GM23338 (cell line): ENCODE data around the gene SNX3. TPM values are rescaled to one million over a fixed set of nuclear protein-coding genes. Genes with fewer than 3 reads are reported as not detected.

Experiments used
- ATAC-seq: fragments of 200-7000 bp; cut with Tn5 transposase; 3 replicates; pipeline ENCODE4 v1.9.1; 2020
- DNase-seq: peaks from one replicate; pipeline ENCODE4 v3.0.0-alpha.2; 2015; ENCODE audit warnings: low spot score
- H2AFZ ChIP-seq: fragments of 200-600 bp; sonication (generic); 2 replicates; pipeline ENCODE4 v1.8.0; 2016; ENCODE audit warnings: antibody characterized with exemption, mild to moderate bottlenecking, moderate library complexity
- H3F3A ChIP-seq: fragments of 200-600 bp; sonication (generic); replicated peaks from 2 replicates; pipeline ENCODE4 v1.8.0; 2017; ENCODE audit warnings: antibody characterized with exemption, mixed run types, low read depth
- H3K27ac ChIP-seq: fragments of 200-600 bp; sonication (generic); 2 replicates; pipeline ENCODE4 v1.6.1; 2016; ENCODE audit warnings: low read depth
- H3K27me3 ChIP-seq: fragments of 200-600 bp; sonication (generic); 2 replicates; pipeline ENCODE4 v1.8.0; 2016; ENCODE audit warnings: mild to moderate bottlenecking, mixed run types, moderate library complexity; ENCODE audit not compliant: insufficient read depth
- H3K36me3 ChIP-seq: fragments of 200-600 bp; sonication (generic); 2 replicates; pipeline ENCODE4 v1.8.0; 2016; ENCODE audit warnings: mild to moderate bottlenecking; ENCODE audit not compliant: insufficient read depth
- H3K4me1 ChIP-seq: fragments of 200-600 bp; sonication (generic); 2 replicates; pipeline ENCODE4 v1.8.0; 2016; ENCODE audit warnings: mild to moderate bottlenecking, moderate library complexity; ENCODE audit not compliant: insufficient read depth
- H3K4me2 ChIP-seq: fragments of 200-600 bp; sonication (generic); 2 replicates; pipeline ENCODE4 v1.7.1; 2017; ENCODE audit warnings: mixed run types
- H3K4me3 ChIP-seq: fragments of 200-600 bp; sonication (generic); 2 replicates; pipeline ENCODE4 v1.6.1; 2016; ENCODE audit warnings: mixed run types
- H3K79me2 ChIP-seq: fragments of 200-600 bp; sonication (generic); replicated peaks from 2 replicates; pipeline ENCODE4 v1.8.0; 2017; ENCODE audit warnings: mild to moderate bottlenecking; ENCODE audit not compliant: insufficient read depth
- H3K9me2 ChIP-seq: fragments of 200-600 bp; sonication (generic); 2 replicates; pipeline ENCODE4 v1.8.0; 2017; ENCODE audit not compliant: insufficient read depth
- H4K20me1 ChIP-seq: fragments of 200-600 bp; sonication (generic); replicated peaks from 2 replicates; pipeline ENCODE4 v1.8.0; 2017; ENCODE audit warnings: mild to moderate bottlenecking; ENCODE audit not compliant: insufficient read depth
- H3K27ac Mint-ChIP-seq: 2 replicates; pipeline ENCODE4 v1.8.0; 2020; ENCODE audit warnings: inconsistent platforms, mild to moderate bottlenecking, moderate library complexity, mixed read lengths
- H3K27me3 Mint-ChIP-seq: 3 replicates; pipeline ENCODE4 v1.8.0; 2022; ENCODE audit warnings: low read depth, mild to moderate bottlenecking, moderate library complexity, mixed read lengths, inconsistent platforms; ENCODE audit not compliant: insufficient read depth, poor library complexity
- H3K36me3 Mint-ChIP-seq: 3 replicates; pipeline ENCODE4 v1.8.0; 2021; ENCODE audit warnings: low read depth, mild to moderate bottlenecking, inconsistent platforms, moderate library complexity, mixed read lengths
- H3K4me1 Mint-ChIP-seq: 3 replicates; pipeline ENCODE4 v1.8.0; 2020; ENCODE audit warnings: mild to moderate bottlenecking, inconsistent platforms, mixed read lengths
- H3K4me3 Mint-ChIP-seq: 3 replicates; pipeline ENCODE4 v1.8.0; 2021; ENCODE audit warnings: moderate library complexity, mild to moderate bottlenecking, inconsistent platforms, mixed read lengths
- H3K9me3 Mint-ChIP-seq: 3 replicates; pipeline ENCODE4 v1.8.0; 2020; ENCODE audit warnings: moderate library complexity, mild to moderate bottlenecking, inconsistent platforms, mixed read lengths
- CREB1 ChIP-seq: fragments of 250-450 bp; sonication (Bioruptor Pico); IDR thresholded peaks from 2 replicates; pipeline ENCODE4 v1.5.0; 2020; ENCODE audit warnings: low read depth, mild to moderate bottlenecking, moderate library complexity
- EZH2 ChIP-seq: fragments of 200-600 bp; sonication (generic); IDR thresholded peaks from one replicate; pipeline ENCODE4 v1.8.0; 2017; ENCODE audit warnings: antibody characterized with exemption, mild to moderate bottlenecking, low read depth; ENCODE audit not compliant: unreplicated experiment
- EZH2phosphoT487 ChIP-seq: fragments of 200-600 bp; sonication (generic); IDR thresholded peaks from one replicate; pipeline ENCODE4 v1.8.1; 2018; ENCODE audit warnings: antibody characterized with exemption; ENCODE audit not compliant: unreplicated experiment
- JUNB ChIP-seq: IDR thresholded peaks from one replicate; pipeline ENCODE4 v1.6.1; 2016; ENCODE audit warnings: antibody characterized with exemption; ENCODE audit not compliant: unreplicated experiment
- POLR2AphosphoS5 ChIP-seq: IDR thresholded peaks from 2 replicates; pipeline ENCODE4 v1.6.1; 2016; ENCODE audit warnings: antibody characterized with exemption, low read depth
- ZNF114 ChIP-seq: fragments of 250-450 bp; sonication (Bioruptor Pico); IDR thresholded peaks from 2 replicates; pipeline ENCODE4 v1.5.0; 2020; ENCODE audit warnings: mild to moderate bottlenecking, moderate library complexity
- ZNF331 ChIP-seq: fragments of 250-450 bp; sonication (Bioruptor Pico); IDR thresholded peaks from 2 replicates; pipeline ENCODE4 v1.5.0; 2020; ENCODE audit warnings: low read depth, mild to moderate bottlenecking, moderate library complexity
- polyA plus RNA-seq: library from polyadenylated mRNA; unstranded; fragments of >200 nt; fragmentation: Nextera tagmentation; extraction: Ambion mirVana; gene quantifications from 2 replicates; pipeline ENCODE4 v1.2.1, GENCODE V29; 2016
- total RNA-seq: library from RNA; depleted of rRNA; stranded (reverse); fragments of >200 nt; shearing (Covaris generic); gene quantifications from 2 replicates; pipeline ENCODE4 v1.2.3, GENCODE V29; 2014
- TF ChIP-seq, protein P1 (sequence below): fragments of 250-450 bp; sonication (Bioruptor Pico); IDR thresholded peaks from 2 replicates; pipeline ENCODE4 v1.5.0; 2020; ENCODE audit warnings: mild to moderate bottlenecking, moderate library complexity
- TF ChIP-seq, protein P2 (sequence below): IDR thresholded peaks from 2 replicates; pipeline ENCODE4 v1.6.1; 2016; ENCODE audit warnings: antibody characterized with exemption

The SNX3 gene
- total and polyA plus RNA-seq, 2 experiments from 2014 or later: 87.2 to 123 TPM

DNA sequence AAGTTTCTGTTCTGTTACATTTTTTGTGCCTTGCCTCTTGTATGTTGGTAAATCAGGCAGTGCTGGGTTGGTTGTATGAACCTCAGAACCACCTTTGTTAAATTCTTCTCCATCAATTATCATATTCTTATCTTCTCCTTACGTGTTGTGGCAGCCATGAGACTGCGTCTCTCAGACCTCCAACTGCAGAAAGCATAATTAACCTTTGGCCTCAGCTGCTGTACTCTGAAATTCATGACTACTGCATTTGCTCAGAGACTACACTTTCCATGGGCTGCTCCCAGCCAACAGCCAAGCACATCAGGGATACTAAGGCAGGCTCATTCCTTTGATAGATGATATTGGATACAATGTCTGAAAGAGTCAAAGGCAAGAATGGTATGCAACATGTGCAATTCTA lies 15.1 kb upstream of the SNX3 start (continued):
- TF ChIP-seq, protein P1, sequence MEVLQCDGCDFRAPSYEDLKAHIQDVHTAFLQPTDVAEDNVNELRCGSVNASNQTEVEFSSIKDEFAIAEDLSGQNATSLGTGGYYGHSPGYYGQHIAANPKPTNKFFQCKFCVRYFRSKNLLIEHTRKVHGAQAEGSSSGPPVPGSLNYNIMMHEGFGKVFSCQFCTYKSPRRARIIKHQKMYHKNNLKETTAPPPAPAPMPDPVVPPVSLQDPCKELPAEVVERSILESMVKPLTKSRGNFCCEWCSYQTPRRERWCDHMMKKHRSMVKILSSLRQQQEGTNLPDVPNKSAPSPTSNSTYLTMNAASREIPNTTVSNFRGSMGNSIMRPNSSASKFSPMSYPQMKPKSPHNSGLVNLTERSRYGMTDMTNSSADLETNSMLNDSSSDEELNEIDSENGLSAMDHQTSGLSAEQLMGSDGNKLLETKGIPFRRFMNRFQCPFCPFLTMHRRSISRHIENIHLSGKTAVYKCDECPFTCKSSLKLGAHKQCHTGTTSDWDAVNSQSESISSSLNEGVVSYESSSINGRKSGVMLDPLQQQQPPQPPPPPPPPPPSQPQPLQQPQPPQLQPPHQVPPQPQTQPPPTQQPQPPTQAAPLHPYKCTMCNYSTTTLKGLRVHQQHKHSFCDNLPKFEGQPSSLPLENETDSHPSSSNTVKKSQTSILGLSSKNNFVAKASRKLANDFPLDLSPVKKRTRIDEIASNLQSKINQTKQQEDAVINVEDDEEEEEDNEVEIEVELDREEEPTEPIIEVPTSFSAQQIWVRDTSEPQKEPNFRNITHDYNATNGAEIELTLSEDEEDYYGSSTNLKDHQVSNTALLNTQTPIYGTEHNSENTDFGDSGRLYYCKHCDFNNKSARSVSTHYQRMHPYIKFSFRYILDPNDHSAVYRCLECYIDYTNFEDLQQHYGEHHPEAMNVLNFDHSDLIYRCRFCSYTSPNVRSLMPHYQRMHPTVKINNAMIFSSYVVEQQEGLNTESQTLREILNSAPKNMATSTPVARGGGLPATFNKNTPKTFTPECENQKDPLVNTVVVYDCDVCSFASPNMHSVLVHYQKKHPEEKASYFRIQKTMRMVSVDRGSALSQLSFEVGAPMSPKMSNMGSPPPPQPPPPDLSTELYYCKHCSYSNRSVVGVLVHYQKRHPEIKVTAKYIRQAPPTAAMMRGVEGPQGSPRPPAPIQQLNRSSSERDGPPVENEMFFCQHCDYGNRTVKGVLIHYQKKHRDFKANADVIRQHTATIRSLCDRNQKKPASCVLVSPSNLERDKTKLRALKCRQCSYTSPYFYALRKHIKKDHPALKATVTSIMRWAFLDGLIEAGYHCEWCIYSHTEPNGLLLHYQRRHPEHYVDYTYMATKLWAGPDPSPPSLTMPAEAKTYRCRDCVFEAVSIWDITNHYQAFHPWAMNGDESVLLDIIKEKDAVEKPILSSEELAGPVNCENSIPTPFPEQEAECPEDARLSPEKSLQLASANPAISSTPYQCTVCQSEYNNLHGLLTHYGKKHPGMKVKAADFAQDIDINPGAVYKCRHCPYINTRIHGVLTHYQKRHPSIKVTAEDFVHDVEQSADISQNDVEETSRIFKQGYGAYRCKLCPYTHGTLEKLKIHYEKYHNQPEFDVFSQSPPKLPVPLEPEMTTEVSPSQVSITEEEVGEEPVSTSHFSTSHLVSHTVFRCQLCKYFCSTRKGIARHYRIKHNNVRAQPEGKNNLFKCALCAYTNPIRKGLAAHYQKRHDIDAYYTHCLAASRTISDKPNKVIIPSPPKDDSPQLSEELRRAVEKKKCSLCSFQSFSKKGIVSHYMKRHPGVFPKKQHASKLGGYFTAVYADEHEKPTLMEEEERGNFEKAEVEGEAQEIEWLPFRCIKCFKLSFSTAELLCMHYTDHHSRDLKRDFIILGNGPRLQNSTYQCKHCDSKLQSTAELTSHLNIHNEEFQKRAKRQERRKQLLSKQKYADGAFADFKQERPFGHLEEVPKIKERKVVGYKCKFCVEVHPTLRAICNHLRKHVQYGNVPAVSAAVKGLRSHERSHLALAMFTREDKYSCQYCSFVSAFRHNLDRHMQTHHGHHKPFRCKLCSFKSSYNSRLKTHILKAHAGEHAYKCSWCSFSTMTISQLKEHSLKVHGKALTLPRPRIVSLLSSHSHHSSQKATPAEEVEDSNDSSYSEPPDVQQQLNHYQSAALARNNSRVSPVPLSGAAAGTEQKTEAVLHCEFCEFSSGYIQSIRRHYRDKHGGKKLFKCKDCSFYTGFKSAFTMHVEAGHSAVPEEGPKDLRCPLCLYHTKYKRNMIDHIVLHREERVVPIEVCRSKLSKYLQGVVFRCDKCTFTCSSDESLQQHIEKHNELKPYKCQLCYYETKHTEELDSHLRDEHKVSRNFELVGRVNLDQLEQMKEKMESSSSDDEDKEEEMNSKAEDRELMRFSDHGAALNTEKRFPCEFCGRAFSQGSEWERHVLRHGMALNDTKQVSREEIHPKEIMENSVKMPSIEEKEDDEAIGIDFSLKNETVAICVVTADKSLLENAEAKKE (CRISPR knock-in tag): no peak
- TF ChIP-seq ZNF331: no peak
- TF ChIP-seq, protein P2, sequence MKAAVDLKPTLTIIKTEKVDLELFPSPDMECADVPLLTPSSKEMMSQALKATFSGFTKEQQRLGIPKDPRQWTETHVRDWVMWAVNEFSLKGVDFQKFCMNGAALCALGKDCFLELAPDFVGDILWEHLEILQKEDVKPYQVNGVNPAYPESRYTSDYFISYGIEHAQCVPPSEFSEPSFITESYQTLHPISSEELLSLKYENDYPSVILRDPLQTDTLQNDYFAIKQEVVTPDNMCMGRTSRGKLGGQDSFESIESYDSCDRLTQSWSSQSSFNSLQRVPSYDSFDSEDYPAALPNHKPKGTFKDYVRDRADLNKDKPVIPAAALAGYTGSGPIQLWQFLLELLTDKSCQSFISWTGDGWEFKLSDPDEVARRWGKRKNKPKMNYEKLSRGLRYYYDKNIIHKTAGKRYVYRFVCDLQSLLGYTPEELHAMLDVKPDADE: no peak
- no peak for TF ChIP-seq ZNF114 (CRISPR knock-in tag)
- no peak for TF ChIP-seq CREB1 (CRISPR knock-in tag)
- no peak for TF ChIP-seq EZH2phosphoT487
- no peak for TF ChIP-seq JUNB

DNA sequence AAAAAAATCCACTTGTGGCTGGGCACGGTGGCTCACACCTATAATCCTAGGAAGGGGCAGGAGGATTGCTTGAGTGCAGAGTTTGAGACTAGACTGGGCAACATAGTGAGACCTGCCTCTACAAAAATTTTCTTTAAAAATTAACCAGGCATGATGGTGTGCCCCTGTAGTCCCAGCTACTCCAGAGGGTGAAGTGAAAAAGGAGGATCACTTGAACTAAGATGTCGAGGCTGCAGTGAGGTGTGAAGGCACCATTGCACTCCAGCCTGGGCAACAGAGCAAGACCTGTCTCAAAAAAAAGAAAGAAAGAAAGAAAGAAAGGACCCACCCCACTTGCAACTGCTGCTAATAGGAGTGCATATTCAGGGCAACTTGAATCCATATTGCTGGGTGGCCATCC lies 13.7 kb upstream of the SNX3 start:
- H3K9me3 Mint-ChIP-seq: peaks cover 3% of the 10 kb centered on the region; the same call in 1 of the 3 replicates
- H3K27me3 Mint-ChIP-seq: no peaks in the 10 kb centered on the region
- TF ChIP-seq POLR2AphosphoS5: no peak
- TF ChIP-seq, protein P2: no peak
- TF ChIP-seq EZH2: no peak

More for the DNA sequence above, 13.7 kb upstream of the SNX3 start:
- Histone ChIP-seq H3K4me3 (no peak overlapping the region), H2AFZ (no peak overlapping the region), H3F3A (no peaks in the 10 kb centered on the region), H3K27me3 (no peaks in the 10 kb centered on the region), H3K27ac (no peak overlapping the region), H3K4me1 (peaks cover 8% of the 10 kb centered on the region), H3K4me2 (no peak overlapping the region), H4K20me1 (no peaks in the 10 kb centered on the region), H3K79me2 (no peaks in the 10 kb centered on the region), H3K36me3 (no peaks in the 10 kb centered on the region), H3K9me2 (no peaks in the 10 kb centered on the region)
- DNase-seq: no peak
- no peaks in the 10 kb centered on the region for H3K36me3 Mint-ChIP-seq
- no peak overlapping the region for H3K4me3 Mint-ChIP-seq
- H3K4me1 Mint-ChIP-seq: peaks cover 3% of the 10 kb centered on the region; the same call in 2 of the 3 replicates
- no peak overlapping the region for H3K27ac Mint-ChIP-seq
- no peak for ATAC-seq
